H1 (cell line): Measurements from ENCODE around the gene RBM8A. TPM values are rescaled to one million over a fixed set of nuclear protein-coding genes. Genes with fewer than 3 reads are reported as not detected.
A peak's percentile ranks its signal among the peaks of the same experiment; 100 is the strongest.

Experiments
- ASH2L ChIP-seq: fragments of 200-600, 300-600 bp; sonication (generic); IDR thresholded peaks from one replicate; pipeline ENCODE4 v1.7.1; 2017; ENCODE audit warnings: low read length
- BACH1 ChIP-seq: IDR thresholded peaks from 2 replicates; pipeline ENCODE4 v1.6.1; 2012; ENCODE audit warnings: low read length, improper control_type of control experiment
- CBX5 ChIP-seq: fragments of 300-800, 300-1000 bp; sonication (generic); IDR thresholded peaks from 2 replicates; pipeline ENCODE4 v1.7.1; 2016; ENCODE audit warnings: antibody characterized with exemption, low read length, low read depth
- CHD1 ChIP-seq: IDR thresholded peaks from 2 replicates; pipeline ENCODE4 v1.6.1; 2012; ENCODE audit warnings: low read depth, low read length, improper control_type of control experiment
- CHD2 ChIP-seq: IDR thresholded peaks from 2 replicates; pipeline ENCODE4 v1.6.1; 2012; ENCODE audit warnings: low read length, improper control_type of control experiment
- CTCF ChIP-seq, 3 experiments: IDR thresholded peaks; 1 replicate in 2 of 3; 2 replicates in 1 of 3; pipeline versions ENCODE4 v1.5.1 to v1.6.1; 2011; ENCODE audit warnings: low read length in 3 of 3, mild to moderate bottlenecking in 3 of 3, inconsistent platforms in 2 of 3, low read depth in 1 of 3, moderate library complexity in 1 of 3; ENCODE audit not compliant: insufficient read depth in 1 of 3; ENCODE audit errors: control extremely low read depth in 1 of 3
- GTF2F1 ChIP-seq: IDR thresholded peaks from 2 replicates; pipeline ENCODE4 v1.6.1; 2012; ENCODE audit warnings: low read depth, low read length, improper control_type of control experiment, borderline replicate concordance
- HDAC6 ChIP-seq: IDR thresholded peaks from one replicate; pipeline ENCODE4 v1.7.1; 2012; ENCODE audit warnings: low read depth, mild to moderate bottlenecking, inconsistent platforms, low read length, moderate library complexity
- JUN ChIP-seq: IDR thresholded peaks from 2 replicates; pipeline ENCODE4 v1.6.1; 2011; ENCODE audit warnings: low read depth, mild to moderate bottlenecking, improper control_type of control experiment, low read length
- MAFK ChIP-seq: IDR thresholded peaks from 2 replicates; pipeline ENCODE4 v1.6.1; 2012; ENCODE audit warnings: low read depth, mild to moderate bottlenecking, improper control_type of control experiment, low read length
- PHF8 ChIP-seq: fragments of 200-600 bp; sonication (generic); conservative IDR thresholded peaks from 2 replicates; pipeline ENCODE4 v1.7.1; 2012; ENCODE audit warnings: low read depth, mild to moderate bottlenecking, inconsistent platforms, low read length, moderate library complexity
- POLR2A ChIP-seq, 2 experiments: IDR thresholded peaks; 1 replicate in 1 of 2; 2 replicates in 1 of 2; pipeline ENCODE4 v1.6.1; 2011; ENCODE audit warnings: low read depth in 2 of 2, low read length in 2 of 2, mild to moderate bottlenecking in 2 of 2; ENCODE audit errors: control extremely low read depth in 1 of 2
- POLR2AphosphoS5 ChIP-seq: IDR thresholded peaks from 2 replicates; pipeline ENCODE4 v1.6.1; 2011; ENCODE audit warnings: low read depth, low read length
- RBBP5 ChIP-seq: IDR thresholded peaks from 2 replicates; pipeline ENCODE4 v1.7.1; 2012; ENCODE audit warnings: low read depth, mild to moderate bottlenecking, inconsistent platforms, low read length, moderate library complexity, borderline replicate concordance
- RNF2 ChIP-seq: fragments of 200-900, 300-1000 bp; sonication (generic); IDR thresholded peaks from 2 replicates; pipeline ENCODE4 v1.7.1; 2016; ENCODE audit warnings: borderline replicate concordance, low read depth, mild to moderate bottlenecking, antibody characterized with exemption, low read length; ENCODE audit not compliant: poor library complexity, severe bottlenecking; ENCODE audit errors: missing control alignments
- RXRA ChIP-seq: IDR thresholded peaks from 2 replicates; pipeline ENCODE4 v1.6.1; 2011; ENCODE audit warnings: low read depth, mild to moderate bottlenecking, low read length, moderate library complexity; ENCODE audit not compliant: insufficient read depth
- SIRT6 ChIP-seq: IDR thresholded peaks from one replicate; pipeline ENCODE4 v1.7.1; 2012; ENCODE audit warnings: low read length, inconsistent platforms
- SRF ChIP-seq: IDR thresholded peaks from 2 replicates; pipeline ENCODE4 v1.6.1; 2011; ENCODE audit warnings: mild to moderate bottlenecking, low read depth, low read length, moderate library complexity
- SUZ12 ChIP-seq: fragments of 200-600 bp; sonication (generic); IDR thresholded peaks from 2 replicates; pipeline ENCODE4 v1.6.1; 2012; ENCODE audit warnings: mild to moderate bottlenecking, inconsistent platforms, low read length, moderate library complexity, mixed read lengths
- TAF1 ChIP-seq: IDR thresholded peaks from 2 replicates; pipeline ENCODE4 v1.6.1; 2011; ENCODE audit warnings: mild to moderate bottlenecking, low read depth, low read length
- TBP ChIP-seq: IDR thresholded peaks from 2 replicates; pipeline ENCODE4 v1.6.1; 2011; ENCODE audit warnings: low read depth, low read length, improper control_type of control experiment
- TCF12 ChIP-seq: IDR thresholded peaks from 2 replicates; pipeline ENCODE4 v1.6.1; 2011; ENCODE audit warnings: low read depth, mild to moderate bottlenecking, low read length
- YY1 ChIP-seq: IDR thresholded peaks from 2 replicates; pipeline ENCODE4 v1.6.1; 2011; ENCODE audit warnings: low read depth, mild to moderate bottlenecking, low read length
- polyA plus RNA-seq, 7 experiments: library from polyadenylated mRNA; depleted of rRNA in 3 of 7; stranded (reverse) in 5 of 7; unstranded in 2 of 7; fragments of >200 nt in 5 of 7; fragments of 200-250 nt in 2 of 7; gene quantifications; 1 replicate in 5 of 7; 2 replicates in 1 of 7; 4 replicates in 1 of 7; pipeline versions ENCODE4 v1.2.1 to v1.2.3, GENCODE V29; 2011 to 2013; ENCODE audit warnings: missing spikeins in 2 of 7, mixed read lengths in 2 of 7
- total RNA-seq: library from RNA; stranded (reverse); fragmentation: NEBNext Ultra II Directional; extraction: Animal tissue kit (Norgen Biotek cat#: 25700); gene quantifications from 2 replicates; pipeline ENCODE4 v1.2.1, GENCODE V29; 2021

Gene RBM8A
- total and polyA plus RNA-seq, 2 of the 8 experiments (the other 6 are each of a cell fraction or from before 2014, with no cell fraction given): 125 to 216 TPM

GRCh38 chr1:145964328-145965118 is 37.2 kb upstream of the RBM8A start, which contains the start of the genes ANKRD34A and POLR3GL (continued):
- TF ChIP-seq BACH1 (no peak), CTCF (IDR thresholded peaks at IDR 0.05; ENCODE audit: control extremely low read depth in 1 of 3, insufficient read depth in 1 of 3, low read depth in 1 of 3, low read length in 3 of 3) (no peak), CBX5 (no peak), RNF2 (no peak), SIRT6 (no peak), TCF12 (no peak), TBP (peak; percentile 64; the same call in 1 of the 2 replicates), PHF8 (0 out of 2 replicates have a peak, but pooled peaks have one; percentile 43), GTF2F1 (no peak), RXRA (no peak), TAF1 (peak; percentile 62; the same call in 1 of the 2 replicates), RBBP5 (no peak), SRF (no peak), SUZ12 (no peak), CHD1 (no peak), POLR2AphosphoS5 (peak; percentile 39; the same call in 1 of the 2 replicates), CHD2 (0 out of 2 replicates have a peak, but pooled peaks have one; percentile 27), POLR2A (IDR thresholded peaks at IDR 0.05; ENCODE audit: control extremely low read depth in 1 of 2, low read depth in 2 of 2, low read length in 2 of 2) (peak in 1 of 2 experiments; percentile 75; a peak in 2 of 3 replicates), ASH2L (peak; percentile 43), YY1 (no peak), MAFK (no peak), HDAC6 (no peak), JUN (no peak)
